Measurements from ENCODE around the gene GBP3.
"Not testable (repeated sequence)": the region's sequence is repeated elsewhere in the genome, so short reads cannot be mapped to it uniquely, and the experiment has no call there.

The GBP3 gene

GRCh38 chr1:89037186-89037585, 14.5 kb upstream of the GBP3 start:
- no peak for DNase-seq

- no peak for DNase-seq
Measured at GRCh38 chr1:89035080-89035479, 12.4 kb upstream of the GBP3 start.

GRCh38 chr1:89034004-89034403, 11.3 kb upstream of the GBP3 start:
- not testable (repeated sequence) for DNase-seq

GRCh38 chr1:89029051-89029450, 6.4 kb upstream of the GBP3 start:
- not testable (repeated sequence) for DNase-seq

- DNase-seq: no peak
Measured at GRCh38 chr1:89025928-89026327, 3.3 kb upstream of the GBP3 start.

GRCh38 chr1:89023026-89023425, 360 bp upstream of the GBP3 start:
- DNase-seq: no peak

GRCh38 chr1:89018318-89018717, 4.3 kb downstream of the GBP3 start:
- DNase-seq: not testable (repeated sequence)

- no peak for DNase-seq
Measured at GRCh38 chr1:89008511-89008910, 14.2 kb downstream of the GBP3 start.

GRCh38 chr1:89005286-89006151, 17.1 kb downstream of the GBP3 start:
- no peak for DNase-seq

GRCh38 chr1:89002176-89002575, 20.5 kb downstream of the GBP3 start:
- not testable (repeated sequence) for DNase-seq

- no peak for DNase-seq
Measured at GRCh38 chr1:89001510-89001909, 21.2 kb downstream of the GBP3 start.

GRCh38 chr1:88998716-88999115, 23.9 kb downstream of the GBP3 start:
- no peak for DNase-seq

- DNase-seq: no peak
Measured at GRCh38 chr1:88990426-88990825, 32.2 kb downstream of the GBP3 start.

- no peak for DNase-seq
Measured at GRCh38 chr1:88985692-88986091, 37.0 kb downstream of the GBP3 start.

GRCh38 chr1:88985032-88985431, 37.6 kb downstream of the GBP3 start:
- no peak for DNase-seq

GRCh38 chr1:88984569-88984968, 38.1 kb downstream of the GBP3 start:
- DNase-seq: no peak

- no peak for DNase-seq
Measured at GRCh38 chr1:88983791-88984559, 38.7 kb downstream of the GBP3 start.

- no peak for DNase-seq
Measured at GRCh38 chr1:88982055-88982454, 40.6 kb downstream of the GBP3 start.

- DNase-seq: not testable (repeated sequence)
Measured at GRCh38 chr1:88981506-88981905, 41.2 kb downstream of the GBP3 start.

- DNase-seq: no peak
Measured at GRCh38 chr1:88980870-88981269, 41.8 kb downstream of the GBP3 start.

GRCh38 chr1:88979749-88980116, 42.9 kb downstream of the GBP3 start:
- DNase-seq: no peak

GRCh38 chr1:88979054-88979748, 43.5 kb downstream of the GBP3 start:
- no peak for DNase-seq

- no peak for DNase-seq
Measured at GRCh38 chr1:88976235-88976634, 46.4 kb downstream of the GBP3 start.

Measured in cortex of kidney (tissue), 1 donor.